ENCODE measurements around the gene IKZF2. TPM values are rescaled to one million over a fixed set of nuclear protein-coding genes. Genes with fewer than 3 reads are reported as not detected.

IKZF2 gene
- total RNA-seq, 1 donor from 2014 or later = 9.0 TPM

- no peaks in the 10 kb centered on the region for H3K27me3 ChIP-seq (ENCODE audit: control insufficient read depth, insufficient read depth, low read length)
- no peak overlapping the region for H3K4me3 ChIP-seq (ENCODE audit: low read depth, low read length)
- DNase-seq (ENCODE audit: low read depth) (no peak), FAIRE-seq (no peak)
- H3K36me3 ChIP-seq (ENCODE audit: control insufficient read depth, insufficient read depth, low read length) = no peaks in the 10 kb centered on the region
- no peak for TF ChIP-seq CTCF (IDR thresholded peaks at IDR 0.05; ENCODE audit: insufficient read depth, low read length, severe bottlenecking)
Measured at GRCh38 chr2:213090772-213091171, 60.6 kb downstream of the IKZF2 start.

- Histone ChIP-seq H3K4me3 (ENCODE audit: low read depth, low read length) (no peak overlapping the region), H3K27me3 (ENCODE audit: control insufficient read depth, insufficient read depth, low read length) (no peaks in the 10 kb centered on the region), H3K36me3 (ENCODE audit: control insufficient read depth, insufficient read depth, low read length) (no peaks in the 10 kb centered on the region)
- DNase-seq (ENCODE audit: low read depth) (no peak), FAIRE-seq (no peak)
- no peak for TF ChIP-seq CTCF (IDR thresholded peaks at IDR 0.05; ENCODE audit: insufficient read depth, low read length, severe bottlenecking)
Measured at GRCh38 chr2:213089438-213089837, 62.0 kb downstream of the IKZF2 start.

GRCh38 chr2:213087040-213087439 is 64.4 kb downstream of the IKZF2 start:
- DNase-seq (ENCODE audit: low read depth) = no peak
- Histone ChIP-seq H3K27me3 (ENCODE audit: control insufficient read depth, insufficient read depth, low read length) (no peaks in the 10 kb centered on the region), H3K4me3 (ENCODE audit: low read depth, low read length) (no peak overlapping the region), H3K36me3 (ENCODE audit: control insufficient read depth, insufficient read depth, low read length) (no peaks in the 10 kb centered on the region)
- no peak for TF ChIP-seq CTCF (IDR thresholded peaks at IDR 0.05; ENCODE audit: insufficient read depth, low read length, severe bottlenecking)
- FAIRE-seq = no peak

- FAIRE-seq = no peak
- no peak overlapping the region for H3K4me3 ChIP-seq (ENCODE audit: low read depth, low read length)
- TF ChIP-seq CTCF (IDR thresholded peaks at IDR 0.05; ENCODE audit: insufficient read depth, low read length, severe bottlenecking) = no peak
Measured at GRCh38 chr2:213086571-213086970, 64.8 kb downstream of the IKZF2 start.

GRCh38 chr2:213086050-213086449 is 65.4 kb downstream of the IKZF2 start:
- FAIRE-seq (no peak), DNase-seq (ENCODE audit: low read depth) (no peak)
- Histone ChIP-seq H3K36me3 (ENCODE audit: control insufficient read depth, insufficient read depth, low read length) (no peaks in the 10 kb centered on the region), H3K27me3 (ENCODE audit: control insufficient read depth, insufficient read depth, low read length) (no peaks in the 10 kb centered on the region), H3K4me3 (ENCODE audit: low read depth, low read length) (no peak overlapping the region)
- TF ChIP-seq CTCF (IDR thresholded peaks at IDR 0.05; ENCODE audit: insufficient read depth, low read length, severe bottlenecking) = no peak

More at GRCh38 chr2:213086571-213086970, 64.8 kb downstream of the IKZF2 start:
- no peaks in the 10 kb centered on the region for H3K27me3 ChIP-seq (ENCODE audit: control insufficient read depth, insufficient read depth, low read length)
- H3K36me3 ChIP-seq (ENCODE audit: control insufficient read depth, insufficient read depth, low read length) = no peaks in the 10 kb centered on the region
- DNase-seq (ENCODE audit: low read depth) = no peak

- no peak for TF ChIP-seq CTCF (IDR thresholded peaks at IDR 0.05; ENCODE audit: insufficient read depth, low read length, severe bottlenecking)
- FAIRE-seq (no peak), DNase-seq (ENCODE audit: low read depth) (no peak)
Measured at GRCh38 chr2:213085538-213085937, 65.9 kb downstream of the IKZF2 start.

More at GRCh38 chr2:213085538-213085937, 65.9 kb downstream of the IKZF2 start:
- H3K36me3 ChIP-seq (ENCODE audit: control insufficient read depth, insufficient read depth, low read length) = no peaks in the 10 kb centered on the region
- H3K4me3 ChIP-seq (ENCODE audit: low read depth, low read length) = no peak overlapping the region
- no peaks in the 10 kb centered on the region for H3K27me3 ChIP-seq (ENCODE audit: control insufficient read depth, insufficient read depth, low read length)

Measured in bronchial epithelial cell (primary cell).